Measurements from ENCODE around the gene CYB561D1. TPM values are rescaled to one million over a fixed set of nuclear protein-coding genes. Genes with fewer than 3 reads are reported as not detected.
A peak's percentile ranks its signal among the peaks of the same experiment; 100 is the strongest.

The CYB561D1 gene
- total RNA-seq, 2 experiments from 2014 or later: 6.6 to 8.5 TPM

GRCh38 chr1:109482791-109483671 is 10.9 kb upstream of the CYB561D1 start:
- Mint-ChIP-seq H3K27me3 (ENCODE audit: low read depth) (no peaks in the 10 kb centered on the region), H3K9me3 (no peaks in the 10 kb centered on the region), H3K4me3 (peak overlapping the region; percentile 95), H3K27ac (peak overlapping the region; percentile 78), H3K36me3 (ENCODE audit: low read depth) (peaks cover 1% of the 10 kb centered on the region), H3K4me1 (ENCODE audit: low read depth) (peaks cover 24% of the 10 kb centered on the region)
- CTCF ChIA-PET: interaction anchor here (0.6 to 35.8 kb wide), 8 partner anchors 10 to 65 kb away, joined by 3 to 1207 read pairs (median 3); partner anchors contain the start of genes CYB561D1, GNAI3 and GPR61
- DNase-seq: peak; percentile 55
- intact Hi-C loops (cut with micrococcal nuclease): loop anchor here (1.0 to 10.0 kb wide), 10 partner anchors 11 to 499 kb away; partner anchors contain the start of genes AHCYL1, AMIGO1, CELSR2 and CYB561D1

- CTCF ChIA-PET: interaction anchor here (0.6 to 35.8 kb wide), 7 partner anchors 9 to 407 kb away, joined by 3 to 1207 read pairs (median 3); partner anchors contain the start of genes CYB561D1 and GPR61
- Mint-ChIP-seq H3K27ac (peak within 1 kb of the TSS; percentile 85), H3K4me3 (peak within 1 kb of the TSS; percentile 95), H3K36me3 (ENCODE audit: low read depth) (peaks cover 4% of the 10 kb centered on the region), H3K27me3 (ENCODE audit: low read depth) (no peaks in the 10 kb centered on the region), H3K9me3 (no peaks in the 10 kb centered on the region), H3K4me1 (ENCODE audit: low read depth) (peaks cover 24% of the 10 kb centered on the region)
- peak; percentile 93 for DNase-seq
- intact Hi-C loops (cut with micrococcal nuclease): loop anchor here (1.0 to 10.0 kb wide), 11 partner anchors 10 to 498 kb away; partner anchors contain the start of genes AHCYL1, AMIGO1, CELSR2 and CYB561D1
Observed at GRCh38 chr1:109483672-109484518, 10.0 kb upstream of the CYB561D1 start, which contains the start of gene ATXN7L2. Gene ATXN7L2 (plus strand): TSS chr1:109483905. CDS start chr1:109483954, 49 bp downstream.

- DNase-seq: no peak
- H3K36me3 Mint-ChIP-seq (ENCODE audit: low read depth): peaks cover 7% of the 10 kb centered on the region
- intact Hi-C loops (cut with micrococcal nuclease): loop anchor here (1.0 to 10.0 kb wide), 4 partner anchors 240 to 498 kb away; partner anchors contain the start of genes AHCYL1, CELSR2 and ELAPOR1
- CTCF ChIA-PET: interaction anchor here (0.6 to 35.8 kb wide), 6 partner anchors 9 to 408 kb away, joined by 3 to 1207 read pairs (median 3); partner anchors contain the start of genes CYB561D1 and GPR61
- no peaks in the 10 kb centered on the region for H3K9me3 Mint-ChIP-seq
- H3K27ac Mint-ChIP-seq: peak overlapping the region; percentile 85
- H3K27me3 Mint-ChIP-seq (ENCODE audit: low read depth): no peaks in the 10 kb centered on the region
- peak overlapping the region; percentile 95 for H3K4me3 Mint-ChIP-seq
- H3K4me1 Mint-ChIP-seq (ENCODE audit: low read depth): peaks cover 26% of the 10 kb centered on the region
Observed at GRCh38 chr1:109484519-109484975, 9.3 kb upstream of the CYB561D1 start.

GRCh38 chr1:109485001-109485400 is 8.9 kb upstream of the CYB561D1 start:
- CTCF ChIA-PET: interaction anchor here (0.6 to 35.8 kb wide), 6 partner anchors 8 to 408 kb away, joined by 3 to 1207 read pairs (median 3); partner anchors contain the start of genes CYB561D1 and GPR61
- Mint-ChIP-seq H3K4me3 (peak overlapping the region; percentile 95), H3K27me3 (ENCODE audit: low read depth) (no peaks in the 10 kb centered on the region), H3K36me3 (ENCODE audit: low read depth) (peaks cover 10% of the 10 kb centered on the region), H3K4me1 (ENCODE audit: low read depth) (peaks cover 26% of the 10 kb centered on the region), H3K27ac (peak overlapping the region; percentile 85), H3K9me3 (no peaks in the 10 kb centered on the region)
- no peak for DNase-seq
- intact Hi-C loops (cut with micrococcal nuclease): loop anchor here (10.0 kb wide), 1 partner anchor 240 kb away; the partner anchor contains the start of gene CELSR2

- Mint-ChIP-seq H3K4me1 (ENCODE audit: low read depth) (peaks cover 26% of the 10 kb centered on the region), H3K36me3 (ENCODE audit: low read depth) (peaks cover 10% of the 10 kb centered on the region), H3K27ac (no peak overlapping the region), H3K9me3 (no peaks in the 10 kb centered on the region), H3K4me3 (no peak overlapping the region), H3K27me3 (ENCODE audit: low read depth) (no peaks in the 10 kb centered on the region)
- intact Hi-C loops (cut with micrococcal nuclease): loop anchor here (10.0 kb wide), 1 partner anchor 242 kb away; the partner anchor contains the start of gene CELSR2
- no peak for DNase-seq
- CTCF ChIA-PET: interaction anchor here (1.1 to 35.8 kb wide), 2 partner anchors 10 to 44 kb away, joined by 3 to 1207 read pairs; partner anchors contain the start of gene GPR61
Observed at GRCh38 chr1:109487261-109487660, 6.6 kb upstream of the CYB561D1 start.

- no peak overlapping the region for H3K4me3 Mint-ChIP-seq
- peaks cover 19% of the 10 kb centered on the region for H3K4me1 Mint-ChIP-seq (ENCODE audit: low read depth)
- H3K27me3 Mint-ChIP-seq (ENCODE audit: low read depth): no peaks in the 10 kb centered on the region
- no peaks in the 10 kb centered on the region for H3K9me3 Mint-ChIP-seq
- H3K27ac Mint-ChIP-seq: no peak overlapping the region
- H3K36me3 Mint-ChIP-seq (ENCODE audit: low read depth): peaks cover 10% of the 10 kb centered on the region
- no peak for DNase-seq
- intact Hi-C loops (cut with micrococcal nuclease): loop anchor here (10.0 kb wide), 1 partner anchor 243 kb away; the partner anchor contains the start of gene CELSR2
- CTCF ChIA-PET: interaction anchor here (1.1 to 35.8 kb wide), 3 partner anchors 9 to 43 kb away, joined by 3 to 1207 read pairs (median 375); partner anchors contain the start of genes AMIGO1 and GPR61
Observed at GRCh38 chr1:109488201-109488600, 5.7 kb upstream of the CYB561D1 start.

GRCh38 chr1:109488696-109489095 is 5.2 kb upstream of the CYB561D1 start:
- CTCF ChIA-PET: interaction anchor here (1.0 to 35.8 kb wide), 4 partner anchors 9 to 57 kb away, joined by 3 to 1207 read pairs (median 189); partner anchors contain the start of genes AMIGO1 and GPR61
- intact Hi-C loops (cut with micrococcal nuclease): loop anchor here (10.0 kb wide), 1 partner anchor 244 kb away; the partner anchor contains the start of gene CELSR2
- no peak overlapping the region for H3K27ac Mint-ChIP-seq
- peaks cover 19% of the 10 kb centered on the region for H3K4me1 Mint-ChIP-seq (ENCODE audit: low read depth)
- peaks cover 10% of the 10 kb centered on the region for H3K36me3 Mint-ChIP-seq (ENCODE audit: low read depth)
- no peak for DNase-seq
- H3K9me3 Mint-ChIP-seq: no peaks in the 10 kb centered on the region
- no peak overlapping the region for H3K4me3 Mint-ChIP-seq
- no peaks in the 10 kb centered on the region for H3K27me3 Mint-ChIP-seq (ENCODE audit: low read depth)

GRCh38 chr1:109490029-109490933 is 3.6 kb upstream of the CYB561D1 start:
- Mint-ChIP-seq H3K9me3 (no peaks in the 10 kb centered on the region), H3K27ac (no peak overlapping the region), H3K27me3 (ENCODE audit: low read depth) (no peaks in the 10 kb centered on the region), H3K4me3 (no peak overlapping the region), H3K4me1 (ENCODE audit: low read depth) (peaks cover 25% of the 10 kb centered on the region), H3K36me3 (ENCODE audit: low read depth) (peaks cover 11% of the 10 kb centered on the region)
- CTCF ChIA-PET: interaction anchor here (0.6 to 35.8 kb wide), 12 partner anchors 19 to 327 kb away, joined by 3 to 1207 read pairs (median 3); partner anchors contain the start of genes AMIGO1, GPR61 and PSMA5
- peak; percentile 75 for DNase-seq
- intact Hi-C loops (cut with micrococcal nuclease): loop anchor here (1.0 kb wide), 1 partner anchor 42 kb away; no protein-coding TSS in a partner anchor

GRCh38 chr1:109490934-109491302 is 3.0 kb upstream of the CYB561D1 start:
- intact Hi-C loops (cut with micrococcal nuclease): loop anchor here (1.0 kb wide), 1 partner anchor 41 kb away; no protein-coding TSS in a partner anchor
- Mint-ChIP-seq H3K27ac (no peak overlapping the region), H3K4me1 (ENCODE audit: low read depth) (peaks cover 28% of the 10 kb centered on the region), H3K4me3 (no peak overlapping the region), H3K9me3 (no peaks in the 10 kb centered on the region), H3K36me3 (ENCODE audit: low read depth) (peaks cover 11% of the 10 kb centered on the region), H3K27me3 (ENCODE audit: low read depth) (no peaks in the 10 kb centered on the region)
- CTCF ChIA-PET: interaction anchor here (0.6 to 35.8 kb wide), 11 partner anchors 18 to 328 kb away, joined by 3 to 1207 read pairs (median 3); partner anchors contain the start of genes AMIGO1, GPR61 and PSMA5
- no peak for DNase-seq

- H3K27ac Mint-ChIP-seq: no peak overlapping the region
- H3K4me3 Mint-ChIP-seq: no peak overlapping the region
- DNase-seq: no peak
- no peaks in the 10 kb centered on the region for H3K9me3 Mint-ChIP-seq
- H3K36me3 Mint-ChIP-seq (ENCODE audit: low read depth): peaks cover 11% of the 10 kb centered on the region
- no peaks in the 10 kb centered on the region for H3K27me3 Mint-ChIP-seq (ENCODE audit: low read depth)
- CTCF ChIA-PET: interaction anchor here (0.6 to 35.8 kb wide), 8 partner anchors 7 to 328 kb away, joined by 3 to 1207 read pairs (median 4); partner anchors contain the start of genes AMIGO1, ATXN7L2, GPR61 and PSMA5
- peaks cover 33% of the 10 kb centered on the region for H3K4me1 Mint-ChIP-seq (ENCODE audit: low read depth)
- intact Hi-C loops (cut with micrococcal nuclease): no loop called here
Observed at GRCh38 chr1:109491372-109491771, 2.5 kb upstream of the CYB561D1 start.
